Stimulated activated CD8-positive, alpha-beta memory T cell treated with anti-CD3 and anti-CD28 coated beads, Interleukin-4, amount 100 ng/mL, for 48 hours (primary cell): ENCODE measurements around the gene LAIR1.
"Not testable (repeated sequence)": the region's sequence is repeated elsewhere in the genome, so short reads cannot be mapped to it uniquely, and the experiment has no call there.

Experiments
- DNase-seq: peaks from one replicate; pipeline ENCODE4 v3.0.0-alpha.2; 2020

The LAIR1 gene

DNA sequence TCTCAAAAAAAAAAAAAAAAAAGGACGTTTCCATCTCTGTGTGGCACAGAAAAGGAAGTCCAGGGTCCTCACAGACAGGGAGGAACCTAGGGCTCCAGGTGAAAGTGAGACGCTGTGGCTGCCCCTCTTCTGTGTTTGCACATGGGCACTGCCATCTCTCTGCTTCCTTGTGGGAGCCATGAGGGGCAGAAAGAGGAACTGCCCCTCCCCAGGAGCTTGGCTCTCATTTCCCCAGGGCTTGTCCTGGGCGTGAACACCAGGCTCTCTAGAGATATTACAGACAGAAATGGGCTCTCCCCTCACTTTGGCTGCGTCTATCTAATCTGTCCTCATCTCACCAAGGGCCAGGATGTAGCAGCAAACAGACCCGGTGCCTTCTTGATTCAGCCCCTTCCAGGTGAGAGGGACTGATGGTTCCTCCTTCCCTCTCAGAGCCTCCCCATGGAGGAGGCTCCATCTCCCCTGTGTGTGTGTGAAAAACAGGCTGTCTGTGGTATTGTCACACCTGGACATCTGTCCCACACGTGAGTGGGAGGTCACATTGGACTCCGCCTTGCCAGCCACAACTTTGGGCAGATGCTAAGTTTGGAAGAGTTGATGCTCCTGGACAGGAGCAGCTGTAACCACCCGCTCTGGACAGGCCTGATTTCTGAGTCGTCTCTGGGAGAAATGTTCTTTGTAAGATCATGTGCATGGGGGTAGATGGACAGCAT lies 24.9 kb downstream of the LAIR1 start:
- no peak for DNase-seq

DNA sequence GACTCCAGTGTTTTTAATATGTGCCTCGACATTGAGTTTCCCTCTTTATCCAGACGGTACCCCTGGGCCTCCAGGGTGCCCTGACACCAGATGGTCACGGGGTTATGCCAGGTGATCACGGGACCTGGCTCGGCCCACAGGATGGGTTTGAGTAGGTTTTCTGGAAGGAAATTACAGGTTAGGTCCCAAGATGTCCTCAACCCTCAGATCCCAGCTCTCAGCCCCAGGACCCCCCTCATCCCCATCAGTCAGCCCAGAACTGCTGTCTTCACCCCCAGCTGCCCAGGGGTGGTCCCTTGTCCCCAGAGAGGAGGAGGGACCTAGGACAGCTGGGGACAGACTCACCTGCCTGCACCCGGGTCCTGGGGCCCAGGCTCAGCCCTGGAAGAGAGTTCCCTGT lies 26.2 kb downstream of the LAIR1 start:
- DNase-seq = no peak

DNA sequence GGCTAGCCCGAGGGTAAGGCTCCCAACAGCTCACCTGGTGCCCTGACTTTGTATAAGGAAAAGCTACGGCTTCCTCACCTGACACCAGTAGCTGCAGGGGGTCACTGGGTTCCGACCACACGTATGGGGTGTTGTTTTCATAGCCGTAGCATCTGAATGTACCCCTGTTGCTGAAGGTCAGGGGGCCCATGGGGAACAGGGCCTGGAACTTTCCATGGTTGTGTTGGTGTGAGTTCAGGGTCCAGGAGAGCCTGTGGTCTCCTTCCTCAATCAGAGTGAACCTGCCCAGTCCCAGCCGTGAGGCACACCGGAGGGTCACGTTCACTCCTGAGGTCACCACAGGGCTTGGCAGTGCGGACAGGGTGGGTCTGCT lies 26.9 kb downstream of the LAIR1 start:
- DNase-seq = no peak

DNA sequence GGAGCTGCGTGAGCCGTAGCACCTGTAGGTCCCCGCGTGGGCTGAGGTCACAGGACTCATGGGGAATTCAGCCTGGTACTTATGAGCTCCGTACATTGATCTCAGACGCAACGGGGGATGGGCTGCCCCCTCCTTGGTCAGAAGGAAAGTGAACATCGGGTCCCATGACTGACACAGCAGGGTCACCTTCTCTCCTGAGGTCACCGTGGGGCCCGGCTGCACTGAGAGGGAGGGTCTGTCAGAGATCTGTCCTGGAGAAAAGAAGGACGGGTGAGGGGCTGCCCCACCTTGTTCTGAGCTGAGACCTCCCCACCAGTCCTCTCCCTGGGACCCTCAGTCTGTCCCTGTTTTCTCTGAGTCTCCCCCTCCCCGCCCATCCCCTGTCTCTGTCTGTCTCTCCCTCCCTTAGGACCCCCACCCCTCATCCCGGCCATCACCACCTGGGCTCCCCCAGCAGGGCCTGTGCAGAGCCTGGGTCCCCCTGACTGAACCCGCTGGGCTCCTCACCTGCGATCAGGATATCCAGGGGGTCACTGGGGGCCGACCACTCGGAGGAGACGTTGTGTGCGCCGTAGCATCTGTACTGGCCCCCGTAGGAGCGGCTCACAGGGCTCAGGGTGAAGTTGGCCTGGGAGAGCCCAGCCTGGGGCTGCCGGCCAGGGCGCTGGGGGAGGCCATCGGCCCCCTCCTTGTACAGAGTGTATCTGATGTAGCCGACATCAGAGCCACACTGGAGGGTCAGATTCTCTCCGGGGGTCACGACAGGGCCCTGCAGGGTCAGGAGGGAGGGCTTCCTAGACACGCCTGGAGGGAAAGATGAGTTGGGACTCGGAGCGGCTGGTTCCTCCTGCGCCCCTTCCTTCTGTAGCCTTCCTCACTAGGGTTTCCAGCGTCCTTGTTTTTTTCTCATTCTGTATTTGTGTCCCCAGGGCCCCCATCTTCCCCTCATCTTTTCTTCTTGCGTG lies 27.6 kb downstream of the LAIR1 start:
- DNase-seq = no peak

DNA sequence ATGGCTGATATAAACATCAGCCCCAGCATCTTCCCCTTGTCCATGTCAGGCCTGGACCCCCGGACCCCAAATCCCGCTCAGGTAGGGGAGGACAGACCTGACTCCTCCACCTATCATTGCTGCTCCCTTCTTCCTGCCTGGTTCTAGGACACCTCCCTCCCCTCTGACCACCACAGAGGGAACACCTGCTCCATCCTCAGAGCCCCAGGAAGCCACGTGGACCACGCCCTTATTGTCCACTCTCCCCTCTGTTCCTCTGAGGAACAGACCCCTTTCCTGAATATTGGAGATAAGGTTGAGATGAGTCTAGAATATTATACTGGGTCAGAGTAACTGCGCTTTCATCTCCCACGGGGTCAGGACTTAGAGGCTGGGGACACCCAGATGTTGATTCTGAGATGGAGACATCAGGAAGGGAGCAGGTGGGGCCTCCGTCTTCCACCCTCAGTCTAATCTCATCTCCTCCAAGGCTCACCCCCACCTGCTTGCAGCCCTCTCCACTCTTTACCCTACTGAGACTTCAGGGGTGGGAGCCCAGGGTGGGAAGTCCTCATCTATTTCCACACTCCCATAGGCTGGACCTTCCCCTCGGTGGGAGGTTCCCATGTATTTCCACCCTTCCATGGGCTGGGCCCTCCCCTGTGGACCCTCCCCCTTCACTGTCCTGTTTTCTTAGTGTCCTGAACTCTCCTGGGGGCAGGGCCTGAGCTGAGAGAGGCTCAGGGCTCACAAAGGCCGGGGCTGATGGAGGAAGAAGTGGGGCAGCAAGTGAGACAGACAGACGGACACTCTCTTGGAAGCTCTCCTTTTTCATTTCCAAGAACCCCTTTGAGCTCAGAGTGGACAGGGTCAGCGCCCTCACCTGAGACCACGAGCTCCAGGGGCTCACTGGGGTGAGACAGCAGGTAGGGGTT lies 28.5 kb downstream of the LAIR1 start:
- no peak for DNase-seq

DNA sequence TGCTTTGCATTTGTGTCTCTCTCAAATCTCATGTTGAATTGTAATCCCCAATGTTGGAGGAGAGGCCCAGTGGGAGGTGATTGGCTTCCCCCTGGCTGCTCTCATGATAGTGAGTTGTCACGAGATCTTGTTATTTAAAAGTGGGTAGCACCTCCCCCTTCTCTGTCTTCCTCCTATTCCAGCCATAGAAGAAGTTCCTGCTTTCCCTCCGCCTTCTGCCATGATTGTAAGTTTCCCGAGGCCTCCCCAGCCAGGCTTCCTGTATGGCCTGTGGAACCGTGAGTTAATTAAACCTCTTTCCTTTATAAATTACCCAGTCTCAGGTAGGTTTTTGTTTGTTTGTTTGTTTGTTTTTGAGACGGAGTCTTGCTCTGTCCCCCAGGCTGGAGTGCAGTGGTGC lies 29.6 kb downstream of the LAIR1 start:
- no peak for DNase-seq

DNA sequence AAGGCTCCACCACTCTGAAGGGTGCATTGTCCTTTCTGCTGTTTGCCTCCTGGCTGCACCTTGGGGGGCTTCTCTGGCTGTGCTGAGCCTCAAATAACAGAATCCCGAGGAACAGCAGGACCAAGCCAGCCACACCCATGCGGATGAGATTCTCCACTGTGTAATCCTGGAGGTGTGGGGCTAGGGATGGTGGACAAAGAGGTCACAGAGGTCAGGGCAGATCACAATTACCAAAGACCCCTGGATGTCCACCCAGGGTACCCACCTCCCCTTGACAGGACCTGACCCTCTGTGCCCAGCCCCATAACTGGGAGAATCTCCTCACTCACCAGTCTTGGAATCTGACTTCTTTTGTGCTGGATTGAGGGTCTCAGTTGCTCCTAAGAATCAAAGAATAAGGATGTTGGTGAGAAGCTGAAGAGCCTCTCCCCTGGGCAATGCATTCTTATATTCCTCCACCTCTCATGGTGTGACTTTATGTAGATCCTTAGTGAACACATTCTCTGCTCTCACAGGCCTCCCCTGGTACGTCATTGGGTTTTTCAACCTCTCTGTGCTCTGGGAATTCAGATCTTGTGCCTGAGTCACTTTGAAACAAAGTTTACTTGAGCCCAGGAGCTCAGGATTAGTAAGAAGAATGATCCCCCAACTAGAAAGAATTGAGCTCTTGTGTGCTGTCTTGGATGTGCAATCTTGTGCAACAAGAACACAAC lies 31.0 kb downstream of the LAIR1 start:
- DNase-seq = no peak

DNA sequence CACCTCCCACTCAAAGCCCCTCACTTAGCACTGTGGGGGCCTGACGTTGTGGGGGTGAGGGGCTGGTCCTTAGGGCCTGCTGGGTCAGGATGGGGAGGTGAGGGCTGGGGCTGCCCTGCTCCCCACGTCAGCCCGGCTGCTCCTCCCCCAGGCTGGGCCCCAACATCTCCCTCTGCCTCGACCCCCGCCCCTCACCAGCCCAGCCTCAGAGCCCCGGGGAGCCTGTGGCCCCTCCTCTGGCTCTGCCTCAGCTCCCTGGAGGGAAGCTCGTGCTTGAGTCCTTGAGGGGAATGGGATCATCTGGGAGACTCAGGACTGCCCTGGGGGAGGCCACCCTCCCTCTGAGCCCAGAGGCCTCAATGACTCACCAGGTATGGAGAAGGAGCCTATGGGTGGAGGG lies 32.6 kb downstream of the LAIR1 start:
- no peak for DNase-seq

DNA sequence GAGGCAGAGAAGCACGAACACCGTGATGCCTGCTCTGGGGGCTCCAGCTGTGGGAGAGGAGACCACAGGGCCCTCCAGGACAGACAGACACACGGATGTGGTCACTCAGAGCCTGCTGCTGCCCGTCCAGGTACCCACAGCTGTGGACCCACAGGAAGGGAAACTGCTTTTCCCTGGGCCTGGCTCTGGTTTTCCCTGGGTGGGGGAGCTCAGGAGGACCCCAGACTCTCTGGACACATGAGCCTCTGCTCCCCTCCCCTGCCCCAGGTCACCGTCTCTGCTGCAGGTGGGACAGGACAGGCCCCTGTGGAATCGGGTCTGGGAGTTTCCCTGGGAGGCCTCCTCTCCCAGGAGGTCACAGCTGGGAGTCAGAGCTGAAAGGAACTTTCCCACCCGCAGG lies 33.1 kb downstream of the LAIR1 start:
- DNase-seq = no peak

DNA sequence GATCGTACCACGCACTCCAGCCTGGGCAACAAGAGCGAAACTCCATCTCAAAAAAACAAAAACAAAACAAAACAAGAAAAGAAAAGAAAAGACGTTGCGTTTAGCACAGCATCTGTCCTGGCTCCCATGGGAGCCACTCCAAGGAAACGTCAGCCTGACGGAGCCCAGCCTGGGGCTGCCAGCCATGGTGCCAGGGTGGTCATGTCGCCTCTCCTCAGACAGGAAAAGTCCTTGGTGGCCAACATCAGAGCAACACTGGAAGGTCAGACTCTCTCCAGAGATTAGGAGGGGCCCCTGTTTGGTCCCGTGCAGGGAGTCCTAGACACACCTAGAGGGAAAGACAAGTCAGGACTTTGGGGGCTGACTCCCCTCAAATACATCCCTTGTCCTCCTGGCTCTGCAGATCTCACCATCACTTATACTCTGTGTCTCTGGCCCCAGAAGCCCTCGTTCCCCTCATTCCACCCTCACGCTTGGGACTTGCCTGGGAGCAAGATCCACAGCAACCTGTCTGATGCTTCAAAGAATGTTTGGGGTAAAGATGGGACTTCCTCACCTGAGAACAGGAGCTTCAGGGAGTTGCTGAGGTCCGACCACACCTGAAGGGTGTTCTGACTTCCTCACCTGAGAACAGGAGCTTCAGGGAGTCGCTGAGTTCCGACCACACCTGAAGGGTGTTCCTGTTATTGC lies 35.1 kb downstream of the LAIR1 start:
- no peak for DNase-seq

DNA sequence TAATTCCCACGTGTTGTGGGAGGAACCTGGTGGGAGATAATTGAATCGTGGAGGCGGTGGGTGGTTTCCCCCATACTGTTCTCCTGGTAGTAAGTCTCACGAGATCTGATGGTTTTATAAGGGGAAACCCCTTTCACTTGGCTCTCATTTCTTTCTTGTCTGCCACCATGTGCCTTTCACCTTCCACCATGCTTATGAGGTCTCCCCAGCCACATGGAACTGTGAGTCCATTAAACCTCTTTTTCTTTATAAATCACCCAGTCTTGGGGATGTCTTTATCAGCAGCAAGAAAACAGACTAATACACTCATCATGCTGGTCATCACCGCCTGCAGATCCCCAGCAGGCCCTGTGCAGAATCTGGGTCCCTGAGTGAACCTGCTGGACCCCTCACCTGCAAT lies 36.0 kb downstream of the LAIR1 start:
- not testable (repeated sequence) for DNase-seq

DNA sequence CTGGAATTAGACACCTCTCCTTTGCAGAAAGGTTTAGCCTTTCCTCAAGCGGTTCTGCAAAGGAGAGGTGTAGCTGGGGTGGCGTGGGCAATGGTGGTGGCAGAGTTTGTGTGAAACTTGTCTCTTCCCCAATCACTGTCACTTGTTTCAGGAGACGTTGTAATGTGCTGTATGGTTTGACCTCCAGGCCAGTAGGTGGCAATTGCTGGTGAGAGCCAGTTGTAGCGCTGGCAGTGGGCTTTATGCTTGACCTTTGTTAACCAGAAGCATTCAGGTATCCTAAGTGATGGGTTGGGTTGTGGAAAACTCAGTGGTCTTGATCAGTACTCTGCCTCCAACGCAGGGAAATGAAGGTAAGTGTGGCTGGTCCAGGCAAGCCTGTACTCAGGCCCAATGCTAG lies 39.1 kb downstream of the LAIR1 start:
- no peak for DNase-seq

DNA sequence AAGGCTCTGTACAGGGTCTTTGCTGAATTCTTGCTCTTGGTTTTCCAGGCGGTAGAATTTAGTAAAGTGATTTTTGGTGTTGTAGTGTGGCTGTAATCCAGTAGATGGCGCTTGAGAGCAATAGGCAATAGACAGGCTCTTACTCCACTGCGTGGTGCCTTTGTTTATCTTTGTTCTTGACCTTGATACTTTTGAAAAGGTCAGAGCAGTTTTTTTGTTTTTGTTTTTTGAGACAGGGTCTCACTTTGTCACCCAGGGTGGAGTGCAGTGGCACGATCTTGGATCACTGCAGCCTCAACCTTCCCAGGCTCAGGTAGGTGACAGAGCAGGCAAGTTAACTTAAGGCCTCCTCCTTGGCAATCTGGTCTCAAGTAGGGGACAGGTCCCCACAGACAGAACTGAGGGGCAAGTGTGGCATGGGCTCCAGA lies 39.5 kb downstream of the LAIR1 start:
- DNase-seq = peak; percentile 61

DNA sequence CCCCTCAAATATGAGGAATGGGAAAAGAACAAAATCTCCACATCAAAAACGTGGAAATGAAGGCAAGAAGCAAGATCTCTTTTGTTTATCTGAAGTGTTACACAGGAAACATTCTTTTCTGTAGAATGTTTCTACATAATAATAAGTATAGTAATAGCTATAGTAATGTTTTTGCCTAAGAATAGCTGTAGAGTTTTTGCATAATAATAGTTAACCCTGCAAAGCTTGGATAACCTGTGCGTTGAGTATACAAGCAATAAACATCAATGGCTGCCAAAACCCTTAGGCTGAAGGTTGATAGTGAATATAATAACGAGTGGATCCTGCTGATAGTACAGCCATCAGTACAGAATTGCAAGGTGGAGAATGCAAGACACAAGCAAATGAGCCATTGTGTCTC lies 40.7 kb downstream of the LAIR1 start:
- DNase-seq = no peak

DNA sequence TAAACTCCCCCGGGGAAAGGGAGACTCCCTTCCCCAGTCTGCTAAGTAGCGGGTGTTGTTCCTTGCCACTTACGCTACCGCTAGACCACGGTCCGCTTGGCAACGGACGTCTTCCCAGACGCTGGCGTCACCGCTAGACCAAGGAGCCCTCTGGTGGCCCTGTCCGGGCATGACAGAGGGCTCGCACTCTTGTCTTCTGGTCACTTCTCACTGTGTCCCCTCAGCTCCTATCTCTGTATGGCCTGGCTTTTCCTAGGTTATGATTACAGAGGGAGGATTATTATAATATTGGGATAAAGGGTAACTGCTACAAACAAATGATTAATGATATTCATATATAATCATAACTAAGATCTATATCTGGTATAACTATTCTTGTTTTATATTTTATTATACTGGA lies 41.8 kb downstream of the LAIR1 start:
- DNase-seq = not testable (repeated sequence)

DNA sequence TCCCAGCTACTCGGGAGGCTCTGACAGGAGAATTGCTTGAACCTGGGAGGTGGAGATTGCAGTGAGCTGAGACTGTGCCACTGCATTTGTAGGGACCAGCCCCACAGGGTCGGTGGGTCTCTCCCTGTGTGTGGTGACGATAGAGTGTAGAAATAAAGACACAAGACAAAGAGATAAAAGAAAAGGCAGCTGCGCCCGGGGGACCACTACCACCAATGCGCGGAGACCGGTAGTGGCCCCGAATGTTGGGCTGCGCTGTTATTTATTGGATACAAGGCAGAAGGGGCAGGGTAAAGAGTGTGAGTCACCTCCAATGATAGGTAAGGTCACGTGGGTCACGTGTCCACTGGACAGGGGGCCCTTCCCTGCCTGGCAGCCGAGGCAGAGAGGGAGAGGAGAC lies 42.4 kb downstream of the LAIR1 start:
- DNase-seq = not testable (repeated sequence)

DNA sequence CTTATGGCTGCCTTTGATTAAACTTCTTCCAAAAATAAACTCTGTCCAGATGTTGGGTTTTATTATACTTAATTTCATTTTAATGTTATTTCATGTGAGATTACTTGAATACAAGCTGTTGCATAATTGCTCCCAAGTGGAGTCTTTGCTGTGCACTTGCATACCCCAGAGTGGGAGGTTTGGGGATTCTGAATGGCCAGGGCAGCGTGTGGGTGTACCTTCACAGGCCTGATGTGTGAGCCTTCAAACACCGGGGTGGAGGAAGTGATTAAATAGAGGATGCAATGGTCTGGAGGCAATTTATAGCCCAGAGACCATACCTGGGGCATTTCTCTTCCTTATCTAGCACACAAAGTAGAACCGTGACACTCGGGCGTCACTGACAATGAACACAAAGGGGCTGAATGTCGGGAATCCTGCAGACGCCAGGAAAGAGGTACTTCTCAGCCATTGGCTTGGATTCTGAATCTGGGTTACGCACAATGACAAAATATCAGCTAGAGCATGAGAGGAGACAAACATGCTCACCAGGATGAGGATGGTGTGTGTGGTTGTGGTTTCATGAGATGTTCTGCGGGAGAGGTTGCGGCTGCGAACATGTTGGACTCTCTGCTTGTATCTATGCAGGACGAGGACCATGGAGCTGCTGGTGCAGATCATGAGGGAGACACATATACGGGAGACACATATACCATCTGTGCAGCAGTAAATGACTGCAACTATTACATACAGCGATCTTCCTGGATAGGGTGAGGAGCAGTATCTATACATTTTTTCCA lies 44.6 kb downstream of the LAIR1 start:
- no peak for DNase-seq

DNA sequence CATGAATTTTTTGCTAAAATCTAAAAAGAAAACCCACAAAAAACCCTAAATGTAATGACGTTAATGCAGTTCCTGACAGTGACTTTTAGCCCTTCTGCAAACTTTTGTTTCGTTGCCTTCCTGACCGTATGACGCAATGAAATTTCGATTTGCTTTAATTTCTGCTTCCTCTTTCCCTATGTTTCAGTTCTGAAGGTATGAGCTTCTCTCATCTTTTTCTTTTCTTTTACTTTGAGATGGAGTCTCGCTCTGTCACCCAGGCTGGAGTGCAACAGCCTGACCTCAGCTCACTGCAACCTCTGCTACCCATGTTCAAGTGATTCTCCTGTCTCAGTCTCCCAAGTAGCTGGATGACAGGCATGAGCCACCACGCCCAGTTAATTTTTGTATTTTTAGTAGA lies 45.7 kb downstream of the LAIR1 start:
- no peak for DNase-seq

DNA sequence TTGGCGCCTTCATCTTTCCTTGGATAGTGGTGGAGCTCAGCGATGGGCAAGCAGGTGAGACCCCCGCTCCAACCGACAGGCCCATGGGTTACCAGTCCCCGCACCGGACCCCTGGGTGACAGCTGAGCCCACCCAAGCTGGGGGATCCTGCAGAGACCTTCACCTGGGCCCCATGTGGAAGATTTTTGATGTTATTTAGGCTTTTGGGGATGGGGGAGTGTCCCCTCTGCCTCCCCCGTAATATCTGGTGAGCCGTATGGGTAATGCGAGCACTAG lies 46.8 kb downstream of the LAIR1 start:
- no peak for DNase-seq

DNA sequence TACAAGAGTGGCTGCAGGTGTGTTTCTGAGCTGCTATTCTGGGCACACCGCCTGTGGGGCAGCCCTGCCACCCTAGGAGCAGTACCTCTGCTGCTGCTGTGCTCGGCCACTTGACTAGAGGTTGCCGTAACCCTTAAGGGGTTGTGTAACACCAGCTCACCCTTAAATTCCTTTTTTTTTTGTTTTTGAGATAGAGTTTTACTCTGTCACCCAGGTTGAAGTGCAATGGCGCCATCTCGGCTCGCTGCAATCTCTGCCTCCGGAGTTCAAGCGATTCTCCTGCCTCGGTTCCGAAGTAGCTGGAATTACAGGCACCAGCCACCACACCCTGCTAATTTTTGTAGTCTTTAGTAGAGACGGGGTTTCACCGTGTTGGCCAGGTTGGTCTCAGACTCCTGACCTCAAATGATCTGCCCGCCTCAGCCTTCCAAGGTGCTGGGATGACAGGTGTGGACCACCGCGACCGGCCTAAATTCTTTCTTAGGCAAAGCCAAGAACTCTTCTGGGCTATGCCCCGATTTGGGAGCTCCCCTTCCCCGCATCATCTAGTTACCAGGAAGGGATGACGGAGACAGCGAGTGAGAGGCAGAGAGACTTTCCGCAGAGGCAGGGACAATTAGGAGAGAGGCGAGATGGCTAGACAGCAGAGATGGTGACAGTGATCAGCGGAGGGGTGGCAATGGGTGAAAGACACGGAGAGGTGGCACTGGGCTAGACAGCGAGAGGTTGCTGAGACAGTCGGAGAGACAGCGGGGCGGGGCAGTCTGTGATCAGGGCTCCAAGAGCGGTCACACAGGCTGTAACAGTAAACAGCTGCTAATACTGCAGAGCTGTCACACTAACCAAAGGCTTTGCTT lies 47.4 kb downstream of the LAIR1 start:
- DNase-seq = no peak
